ENCODE data around the gene AP1G2. TPM values are rescaled to one million over a fixed set of nuclear protein-coding genes. Genes with fewer than 3 reads are reported as not detected.
"Not testable (repeated sequence)": the region's sequence is repeated elsewhere in the genome, so short reads cannot be mapped to it uniquely, and the experiment has no call there.

Gene AP1G2
- total and polyA plus RNA-seq, 2 donors: 36.3 to 50.7 TPM

DNA sequence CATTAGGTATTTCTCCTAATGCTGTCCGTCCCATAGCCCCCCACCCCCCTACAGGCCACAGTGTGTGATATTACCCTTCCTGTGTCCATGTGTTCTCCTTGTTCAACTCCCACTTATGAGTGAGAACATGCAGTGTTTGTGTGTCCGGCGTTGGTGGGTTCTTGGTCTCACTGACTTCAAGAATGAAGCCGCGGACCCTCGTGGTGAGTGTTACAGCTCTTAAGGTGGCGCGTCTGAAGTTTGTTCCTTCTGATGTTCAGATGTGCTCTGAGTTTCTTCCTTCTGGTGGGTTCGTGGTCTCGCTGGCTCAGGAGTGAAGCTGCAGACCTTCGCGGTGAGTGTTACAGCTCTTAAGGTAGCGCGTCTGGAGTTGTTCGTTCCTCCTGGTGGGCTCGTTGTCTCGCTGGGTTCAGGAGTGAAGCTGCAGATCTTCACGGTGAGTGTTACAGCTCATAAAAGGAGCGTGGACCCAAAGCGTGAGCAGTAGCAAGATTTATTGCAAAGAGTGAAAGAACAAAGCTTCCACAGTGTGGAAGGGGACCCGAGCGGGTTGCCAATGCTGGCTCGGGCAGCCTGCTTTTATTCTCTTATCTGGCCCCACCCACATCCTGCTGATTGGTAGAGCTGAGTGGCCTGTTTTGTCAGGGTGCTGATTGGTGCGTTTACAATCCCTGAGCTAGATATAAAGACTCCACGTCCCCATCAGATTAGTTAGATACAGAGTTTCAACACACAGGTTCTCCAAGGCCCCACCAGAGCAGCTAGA lies 16.4 kb upstream of the AP1G2 start:
- H3K4me3 ChIP-seq (ENCODE audit: low read depth, low read length); H3K27ac ChIP-seq (ENCODE audit: low read depth); H3K36me3 ChIP-seq (ENCODE audit: insufficient read depth); H3K4me1 ChIP-seq (ENCODE audit: insufficient read depth); DNase-seq (ENCODE audit: extremely low spot score): not testable (repeated sequence)
- 74% methylated on average over 25 of the region's 25 CpGs for WGBS

DNA sequence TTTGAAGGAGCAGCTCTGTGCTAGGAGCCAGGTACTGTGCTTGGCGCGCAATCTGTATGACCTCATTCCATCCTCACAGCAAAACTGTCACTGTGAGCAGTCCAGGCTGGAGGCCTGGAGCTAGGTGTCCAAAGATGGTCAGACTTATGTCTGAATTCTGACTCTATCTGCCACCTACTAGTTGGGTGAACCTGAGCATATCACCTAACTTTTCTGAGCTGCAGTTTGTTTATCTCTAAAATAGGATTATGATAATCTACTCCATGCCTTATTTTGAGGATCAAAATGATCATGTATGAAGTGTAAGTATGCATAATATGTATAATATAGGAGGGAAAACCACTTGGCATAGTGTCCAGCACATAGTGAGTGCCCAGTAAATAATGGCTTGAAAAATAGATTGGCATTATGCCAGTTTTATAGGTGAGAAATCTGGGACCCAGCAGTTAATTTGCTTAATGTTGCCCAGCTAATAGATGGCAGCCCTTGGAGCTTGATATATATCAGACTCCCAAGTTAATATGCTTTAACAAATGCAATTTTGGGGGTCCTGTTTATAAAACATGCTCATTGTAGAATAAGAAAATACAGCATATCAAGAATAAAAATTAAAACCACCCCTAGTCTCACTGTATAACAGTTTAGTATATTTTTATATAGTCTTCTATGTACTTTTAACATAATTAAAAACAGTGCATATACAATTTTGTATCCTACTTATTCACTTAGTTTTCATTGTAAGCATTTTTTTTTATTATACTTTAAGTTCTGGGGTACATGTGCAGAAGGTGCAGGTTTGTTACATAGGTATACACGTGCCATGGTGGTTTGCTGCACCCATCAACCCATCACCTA lies 15.5 kb upstream of the AP1G2 start:
- H3K27ac ChIP-seq (ENCODE audit: low read depth): no peak overlapping the region
- DNase-seq (ENCODE audit: extremely low spot score): no peak
- no peaks in the 10 kb centered on the region for H3K4me1 ChIP-seq (ENCODE audit: insufficient read depth)
- H3K4me3 ChIP-seq (ENCODE audit: low read depth, low read length): no peak overlapping the region
- no peaks in the 10 kb centered on the region for H3K36me3 ChIP-seq (ENCODE audit: insufficient read depth)
- WGBS: 82% methylated on average over 3 of the region's 3 CpGs

DNA sequence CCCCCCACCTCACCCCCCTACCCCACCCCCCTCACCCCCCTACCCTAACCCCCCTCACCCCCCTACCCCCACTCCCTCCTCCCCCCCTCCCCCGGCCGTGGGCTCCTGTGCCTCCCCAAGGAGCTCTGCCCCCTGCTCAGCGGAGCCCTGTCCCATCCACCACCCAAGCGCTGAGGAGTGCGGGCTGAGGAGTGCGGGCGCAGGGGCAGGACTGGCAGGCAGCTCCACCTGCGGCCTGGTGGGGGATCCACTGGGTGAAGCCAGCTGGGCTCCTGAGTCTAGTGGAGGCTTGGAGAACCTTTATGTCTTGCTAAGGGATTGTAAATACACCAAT lies 13.3 kb upstream of the AP1G2 start:
- Histone ChIP-seq H3K4me1 (ENCODE audit: insufficient read depth) (peaks cover 3% of the 10 kb centered on the region), H3K4me3 (ENCODE audit: low read depth, low read length) (no peak overlapping the region), H3K27ac (ENCODE audit: low read depth) (no peak overlapping the region), H3K36me3 (ENCODE audit: insufficient read depth) (no peaks in the 10 kb centered on the region)
- no peak for DNase-seq (ENCODE audit: extremely low spot score)
- 88% methylated on average over 8 of the region's 8 CpGs for WGBS

DNA sequence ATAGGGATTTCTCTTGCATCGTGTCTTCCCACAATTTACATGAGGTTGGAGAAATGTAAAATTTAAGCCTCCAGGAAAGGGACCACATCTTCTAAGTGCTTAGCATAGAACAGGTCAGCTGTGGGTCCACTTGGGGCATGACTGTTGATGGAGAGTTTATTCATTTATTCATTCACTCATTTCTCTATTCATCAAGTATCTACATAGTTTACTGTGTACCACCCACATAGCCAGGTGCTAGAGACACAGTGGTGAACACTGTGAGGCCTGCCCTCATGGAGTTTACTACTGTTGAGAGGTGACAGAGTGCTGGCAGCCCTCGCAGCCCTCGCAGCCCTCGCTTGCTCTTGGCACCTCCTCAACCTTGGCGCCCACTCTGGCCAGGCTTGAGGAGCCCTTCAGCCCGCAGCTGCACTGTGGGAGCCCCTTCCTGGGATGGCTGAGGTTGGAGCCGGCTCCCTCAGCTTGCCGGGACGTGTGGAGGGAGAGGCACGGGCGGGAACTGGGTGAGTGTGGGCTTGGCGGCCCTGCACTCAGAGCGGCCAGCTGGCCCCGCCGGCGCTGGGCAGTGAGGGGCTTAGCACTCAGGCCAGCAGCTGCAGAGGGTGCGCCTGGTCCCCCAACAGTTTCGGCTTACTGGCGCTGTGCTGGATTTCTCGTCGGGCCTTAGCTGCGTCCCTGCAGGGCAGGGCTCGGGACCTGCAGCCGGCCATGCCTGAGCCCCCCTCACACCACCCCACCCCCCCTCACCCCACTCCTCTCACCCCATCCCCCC lies 12.7 kb upstream of the AP1G2 start:
- Histone ChIP-seq H3K4me1 (ENCODE audit: insufficient read depth) (peaks cover 3% of the 10 kb centered on the region), H3K36me3 (ENCODE audit: insufficient read depth) (no peaks in the 10 kb centered on the region), H3K27ac (ENCODE audit: low read depth) (no peak overlapping the region), H3K4me3 (ENCODE audit: low read depth, low read length) (no peak overlapping the region)
- WGBS: 85% methylated on average over 24 of the region's 24 CpGs
- DNase-seq (ENCODE audit: extremely low spot score): no peak

DNA sequence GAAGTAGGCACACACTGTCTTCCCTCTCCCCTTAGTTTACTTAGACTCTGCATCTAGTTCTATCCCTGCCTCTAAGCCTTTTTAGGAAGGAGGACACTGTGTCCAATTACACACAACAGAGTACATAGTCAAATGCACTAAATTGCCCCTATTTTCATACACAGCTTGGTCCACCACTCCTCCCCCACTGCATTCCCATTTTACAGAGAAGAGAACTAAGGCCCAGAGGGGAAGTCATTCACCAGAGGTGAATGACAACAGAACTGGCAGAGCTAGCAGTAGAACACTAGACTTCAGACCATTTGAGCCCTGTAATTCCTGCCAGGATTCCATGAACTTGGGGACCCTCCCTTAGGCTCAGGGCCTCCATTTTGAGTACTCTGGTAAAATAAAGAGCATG lies 12.1 kb upstream of the AP1G2 start:
- Histone ChIP-seq H3K4me1 (ENCODE audit: insufficient read depth) (peaks cover 3% of the 10 kb centered on the region), H3K4me3 (ENCODE audit: low read depth, low read length) (no peak overlapping the region), H3K27ac (ENCODE audit: low read depth) (no peak overlapping the region), H3K36me3 (ENCODE audit: insufficient read depth) (no peaks in the 10 kb centered on the region)
- DNase-seq (ENCODE audit: extremely low spot score): no peak

DNA sequence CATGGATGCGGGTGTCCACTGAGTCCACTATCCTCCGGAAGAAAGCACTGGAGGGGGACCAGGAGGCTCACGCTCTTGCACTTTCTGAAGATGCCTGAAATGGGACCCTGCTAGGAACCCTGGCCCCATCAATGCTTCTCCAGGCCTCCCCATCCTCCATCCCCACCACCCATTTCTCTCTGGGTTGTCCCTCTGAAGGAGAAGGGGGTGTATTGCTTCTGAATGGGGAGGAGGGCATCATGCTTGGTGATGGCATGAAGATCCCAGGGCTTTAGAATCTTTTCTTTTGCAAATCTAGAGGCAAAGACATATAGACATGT lies 11.7 kb upstream of the AP1G2 start:
- DNase-seq (ENCODE audit: extremely low spot score): no peak
- Histone ChIP-seq H3K27ac (ENCODE audit: low read depth) (no peak overlapping the region), H3K4me3 (ENCODE audit: low read depth, low read length) (no peak overlapping the region), H3K4me1 (ENCODE audit: insufficient read depth) (peaks cover 3% of the 10 kb centered on the region), H3K36me3 (ENCODE audit: insufficient read depth) (no peaks in the 10 kb centered on the region)
- 41% methylated on average over 3 of the region's 3 CpGs for WGBS

DNA sequence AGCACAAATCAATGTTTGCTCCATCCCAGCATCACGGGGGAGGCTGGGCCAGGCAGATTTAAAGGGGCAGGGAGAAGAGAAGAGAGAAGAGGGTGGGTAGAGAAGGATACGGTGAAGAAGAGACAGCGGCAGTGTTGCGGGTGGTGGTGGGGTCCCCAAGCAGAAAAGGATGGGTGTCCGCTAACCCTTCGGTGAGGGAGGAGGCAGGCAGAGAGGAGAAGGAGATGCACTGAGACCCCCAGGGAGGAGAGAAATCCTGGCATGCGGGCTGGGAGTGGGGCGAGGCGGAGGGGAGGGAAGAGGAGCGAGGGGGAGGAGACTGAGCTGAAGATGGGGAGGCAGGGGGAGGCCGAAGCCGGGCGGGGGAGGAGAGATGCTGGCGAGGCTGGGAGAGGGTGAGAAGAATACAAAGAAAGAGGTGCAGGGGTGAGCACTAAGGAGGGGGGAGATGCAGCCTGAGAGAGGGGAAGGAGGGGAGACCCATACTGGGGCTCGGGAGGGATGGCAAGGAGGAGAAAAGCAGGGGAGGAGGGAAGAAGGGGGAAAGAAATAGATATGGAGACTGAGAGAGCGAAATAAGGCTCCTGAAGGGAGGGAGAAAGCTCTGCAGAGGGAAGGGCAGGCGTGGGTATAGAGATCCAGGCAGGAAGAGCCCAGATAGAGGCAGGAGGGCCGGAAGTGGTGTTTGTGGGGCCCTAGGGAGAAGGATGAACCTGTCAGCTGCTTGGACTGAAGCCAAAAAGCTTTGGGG lies 11.1 kb upstream of the AP1G2 start, which contains the start of gene JPH4:
TSS of gene JPH4 (minus strand) at position 231 of the 751 bp plus-strand sequence. CDS start 1,337 bp downstream, outside the sequence.
- WGBS: 8% methylated on average over 18 of the region's 18 CpGs
- Histone ChIP-seq H3K4me3 (ENCODE audit: low read depth, low read length) (no peak within 1 kb of the TSS), H3K27ac (ENCODE audit: low read depth) (no peak within 1 kb of the TSS), H3K4me1 (ENCODE audit: insufficient read depth) (peaks cover 3% of the 10 kb centered on the region), H3K36me3 (ENCODE audit: insufficient read depth) (no peaks in the 10 kb centered on the region)
- peak; percentile 69 for DNase-seq (ENCODE audit: extremely low spot score)

DNA sequence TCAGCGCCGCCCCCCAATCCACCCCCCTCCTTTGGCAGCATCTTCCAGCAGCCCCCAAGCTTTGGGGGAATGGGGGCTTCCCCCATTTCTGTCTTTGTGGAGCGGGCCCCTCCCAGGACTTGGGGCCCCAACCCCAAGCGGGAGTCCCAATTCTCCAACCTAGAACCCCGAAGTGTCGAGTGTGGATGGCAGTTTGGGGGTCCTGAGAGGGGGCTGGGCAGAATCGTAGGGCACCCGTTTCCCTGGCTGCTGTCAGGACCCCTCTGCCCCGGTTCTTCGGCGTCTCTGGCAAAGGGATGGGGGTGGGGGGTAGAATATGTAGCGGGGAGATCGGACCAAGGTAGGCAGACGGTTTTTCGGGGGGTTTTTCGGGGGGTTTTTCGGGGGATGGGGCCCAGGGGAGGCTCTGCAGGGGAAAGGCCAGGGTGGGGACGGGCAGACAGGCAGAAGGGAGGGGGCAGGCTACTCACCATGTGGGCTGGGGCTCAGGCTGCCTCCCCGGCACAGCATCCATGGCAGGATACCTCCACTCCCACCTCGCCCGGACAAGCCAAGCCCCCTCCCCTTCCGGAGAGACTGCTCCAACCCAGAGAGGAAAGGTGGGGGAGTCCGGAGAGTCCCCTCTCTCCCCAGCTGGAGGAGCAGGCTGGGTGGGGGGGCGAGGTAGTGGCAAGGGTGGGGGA lies 10.3 kb upstream of the AP1G2 start:
- no peak for DNase-seq (ENCODE audit: extremely low spot score)
- no peak overlapping the region for H3K27ac ChIP-seq (ENCODE audit: low read depth)
- H3K4me1 ChIP-seq (ENCODE audit: insufficient read depth): peaks cover 3% of the 10 kb centered on the region
- 3% methylated on average over 24 of the region's 24 CpGs for WGBS
- no peaks in the 10 kb centered on the region for H3K36me3 ChIP-seq (ENCODE audit: insufficient read depth)
- H3K4me3 ChIP-seq (ENCODE audit: low read depth, low read length): no peak overlapping the region

DNA sequence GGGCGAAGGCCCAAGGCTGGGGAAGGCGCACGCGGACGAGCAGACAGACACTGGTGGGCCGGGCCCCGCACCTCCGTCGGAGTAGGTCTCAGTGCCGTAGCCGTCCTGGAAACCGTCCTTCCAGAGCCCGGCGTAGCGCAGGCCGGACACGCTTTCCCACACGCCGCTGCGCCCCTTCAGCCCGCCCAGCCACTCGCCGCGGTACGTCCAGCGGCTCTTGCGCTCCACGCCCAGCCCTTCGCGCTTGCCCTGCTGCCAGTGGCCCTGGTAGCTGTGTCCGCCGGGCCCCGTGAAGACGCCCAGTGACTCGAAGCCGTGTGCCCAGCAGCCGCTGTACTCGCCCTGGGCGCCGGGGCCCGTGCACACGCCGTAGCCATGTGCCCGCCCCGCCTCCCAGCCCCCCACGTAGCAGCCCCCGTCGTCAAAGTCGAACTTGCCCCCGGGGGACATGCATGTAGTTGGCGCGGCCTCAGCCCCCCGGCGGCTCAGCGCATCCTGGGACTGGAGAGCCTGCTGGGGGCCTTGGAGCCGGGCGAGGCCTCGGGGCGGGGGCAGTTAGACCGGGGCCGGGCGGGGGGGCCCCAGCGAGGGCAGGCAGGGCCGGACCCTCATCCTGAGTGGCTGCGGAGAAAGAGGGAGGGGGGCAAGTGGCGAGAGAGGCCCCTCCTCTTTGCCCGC lies 9.6 kb upstream of the AP1G2 start:
- Histone ChIP-seq H3K4me1 (ENCODE audit: insufficient read depth) (peaks cover 3% of the 10 kb centered on the region), H3K36me3 (ENCODE audit: insufficient read depth) (no peaks in the 10 kb centered on the region), H3K4me3 (ENCODE audit: low read depth, low read length) (peak overlapping the region; percentile 38), H3K27ac (ENCODE audit: low read depth) (no peak overlapping the region)
- DNase-seq (ENCODE audit: extremely low spot score): no peak
- WGBS: 2% methylated on average over 67 of the region's 67 CpGs

DNA sequence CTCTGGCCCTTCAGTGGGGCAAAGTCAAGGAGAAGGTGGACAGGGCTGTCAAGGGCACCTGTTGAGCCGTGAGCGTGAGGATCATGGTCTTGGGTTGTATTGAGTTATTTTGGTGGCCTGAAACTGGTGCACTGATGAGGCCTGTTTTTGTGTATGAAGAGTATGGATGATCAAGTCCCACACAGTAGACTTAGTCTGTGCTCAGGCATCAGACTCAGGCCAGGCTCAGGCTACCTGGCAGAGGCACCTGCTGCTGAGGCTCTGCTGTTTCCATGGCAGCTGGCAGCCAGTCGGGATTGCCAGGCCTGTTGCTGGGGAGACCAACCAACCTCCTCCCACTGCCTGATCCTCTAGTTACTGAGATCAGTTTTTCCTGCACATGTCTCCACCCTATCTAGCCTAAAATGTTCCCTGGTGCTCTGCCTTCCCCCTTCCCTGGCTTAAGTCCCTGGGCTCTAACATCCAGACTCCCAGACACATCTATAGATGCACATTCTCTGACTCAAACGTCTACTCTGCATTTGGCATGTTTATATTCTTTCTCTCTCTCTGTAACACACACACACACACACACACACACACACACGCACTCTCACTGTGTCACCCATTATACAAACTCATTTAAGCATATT lies 5.9 kb upstream of the AP1G2 start:
- Histone ChIP-seq H3K27ac (ENCODE audit: low read depth) (no peak overlapping the region), H3K36me3 (ENCODE audit: insufficient read depth) (no peaks in the 10 kb centered on the region), H3K4me1 (ENCODE audit: insufficient read depth) (peaks cover 3% of the 10 kb centered on the region), H3K4me3 (ENCODE audit: low read depth, low read length) (no peak overlapping the region)
- WGBS: 70% methylated on average over 5 of the region's 5 CpGs
- no peak for DNase-seq (ENCODE audit: extremely low spot score)

DNA sequence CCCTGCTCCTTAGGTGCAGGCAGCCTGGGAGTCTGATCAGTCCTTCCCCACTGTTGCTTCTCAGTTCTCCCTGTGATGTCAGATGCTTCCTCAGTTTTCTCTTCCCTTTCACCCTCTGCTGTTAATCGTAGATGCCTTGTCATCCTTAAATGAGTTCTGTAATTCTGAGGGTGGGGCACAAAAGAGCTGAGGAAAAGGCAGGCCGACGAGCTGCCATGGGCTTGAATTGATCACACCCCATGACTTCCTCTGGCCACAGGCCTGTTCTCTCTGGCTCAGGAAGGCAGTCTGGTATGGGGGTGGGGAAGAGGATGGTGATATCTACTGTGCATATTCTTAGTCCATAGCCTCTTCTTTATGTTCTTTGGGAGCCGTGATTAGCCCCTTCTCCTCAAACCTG lies 5.2 kb upstream of the AP1G2 start:
- no peak overlapping the region for H3K4me3 ChIP-seq (ENCODE audit: low read depth, low read length)
- no peak for DNase-seq (ENCODE audit: extremely low spot score)
- WGBS: 49% methylated on average over 4 of the region's 4 CpGs
- peaks cover 3% of the 10 kb centered on the region for H3K4me1 ChIP-seq (ENCODE audit: insufficient read depth)
- no peaks in the 10 kb centered on the region for H3K36me3 ChIP-seq (ENCODE audit: insufficient read depth)
- no peak overlapping the region for H3K27ac ChIP-seq (ENCODE audit: low read depth)

DNA sequence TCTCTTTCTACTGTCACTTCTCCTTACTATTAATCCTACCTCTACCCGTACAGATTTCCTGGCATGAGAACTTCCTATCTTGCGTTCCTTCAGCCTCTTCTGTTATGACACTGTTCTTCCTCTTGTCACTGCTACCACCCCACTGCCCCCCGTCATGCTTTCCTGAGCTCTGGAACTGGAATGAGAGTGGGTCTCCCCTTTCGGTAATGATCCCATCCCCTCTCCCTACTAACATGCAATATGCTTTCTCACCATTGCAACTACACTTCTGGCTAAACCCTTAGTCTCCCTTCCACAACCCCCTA lies 4.9 kb upstream of the AP1G2 start:
- Histone ChIP-seq H3K36me3 (ENCODE audit: insufficient read depth) (no peaks in the 10 kb centered on the region), H3K27ac (ENCODE audit: low read depth) (no peak overlapping the region), H3K4me3 (ENCODE audit: low read depth, low read length) (no peak overlapping the region), H3K4me1 (ENCODE audit: insufficient read depth) (peaks cover 3% of the 10 kb centered on the region)
- 58% methylated on average over 4 of the region's 4 CpGs for WGBS
- DNase-seq (ENCODE audit: extremely low spot score): no peak
